GM12878 (cell line): ENCODE data around the gene YEATS2. TPM values are rescaled to one million over a fixed set of nuclear protein-coding genes. Genes with fewer than 3 reads are reported as not detected.
A peak's percentile ranks its signal among the peaks of the same experiment; 100 is the strongest.

ENCODE experiments used
- ATAC-seq: fragments of 200-7000 bp; cut with Tn5 transposase; 3 replicates; pipeline ENCODE4 v1.9.1; 2020; ENCODE audit warnings: mild to moderate bottlenecking, moderate library complexity
- BruUV-seq: library from RNA; stranded (reverse); fragments of 400-500 nt; replicated peaks from 2 replicates; lab custom pipeline; 2021; lab: Mats Ljungman, UMichigan
- CTCF ChIA-PET: fragments of 300-600 bp; sonication (Branson Sonifier 250); formaldehyde crosslinking; extraction: SDS; loops from one replicate; lab custom pipeline; 2021; ENCODE audit warnings: inconsistent platforms; lab: Yijun Ruan, JAX
- POLR2A ChIA-PET: fragments of 350-600 bp; formaldehyde crosslinking; extraction: SDS; loops from one replicate; lab custom pipeline; 2021; ENCODE audit warnings: inconsistent platforms; lab: Charles Lee
- RAD21 ChIA-PET: fragments of 300-600 bp; sonication (Branson Sonifier 250); formaldehyde crosslinking; loops from one replicate; lab custom pipeline; 2023; ENCODE audit warnings: antibody characterized with exemption; ENCODE audit not compliant: unreplicated experiment; lab: Charles Lee
- SMC1A ChIA-PET: fragments of 300-600 bp; sonication (Branson Sonifier 250); formaldehyde crosslinking; loops from one replicate; lab custom pipeline; 2023; ENCODE audit not compliant: unreplicated experiment, uncharacterized antibody; lab: Charles Lee
- DNase-seq: peaks from one replicate; pipeline ENCODE4 v3.0.0-alpha.2; 2011; ENCODE audit warnings: low read depth, low spot score
- FAIRE-seq: peaks from 3 replicates; lab custom pipeline; 2011; peaks lifted over from hg19 to GRCh38; lab: Jason Lieb, UNC
- H2AFZ ChIP-seq: 2 replicates; pipeline ENCODE4 v1.6.0; 2011; ENCODE audit warnings: low read depth, low read length, control low read depth; ENCODE audit not compliant: control insufficient read depth
- H3K27ac ChIP-seq: 2 replicates; pipeline ENCODE4 v1.5.1; 2011; ENCODE audit warnings: control low read depth; ENCODE audit not compliant: control insufficient read depth, insufficient read depth
- H3K27me3 ChIP-seq, 2 experiments: replicated peaks in 1 of 2; 2 replicates each; pipeline versions ENCODE4 v1.6.0 to v1.6.1; 2011; ENCODE audit warnings: low read length in 1 of 2; ENCODE audit not compliant: control insufficient read depth in 2 of 2, insufficient read depth in 2 of 2
- H3K36me3 ChIP-seq, 2 experiments: 2 replicates each; pipeline ENCODE4 v1.5.1; 2011; ENCODE audit warnings: low read length in 1 of 2; ENCODE audit not compliant: control insufficient read depth in 2 of 2, insufficient read depth in 2 of 2
- H3K4me1 ChIP-seq: 2 replicates; pipeline ENCODE4 v1.6.1; 2011; ENCODE audit warnings: mild to moderate bottlenecking, low read length, moderate library complexity, mixed read lengths; ENCODE audit not compliant: control insufficient read depth, insufficient read depth
- H3K4me2 ChIP-seq: 2 replicates; pipeline ENCODE4 v1.6.0; 2011; ENCODE audit warnings: control low read depth; ENCODE audit not compliant: control insufficient read depth, insufficient read depth
- H3K4me3 ChIP-seq: fragments of 200-600 bp; sonication (generic); 2 replicates; pipeline ENCODE4 v1.5.1; 2016
- H3K79me2 ChIP-seq: 2 replicates; pipeline ENCODE4 v1.6.0; 2011; ENCODE audit warnings: low read length; ENCODE audit not compliant: control insufficient read depth, insufficient read depth
- H3K9ac ChIP-seq: 2 replicates; pipeline ENCODE4 v1.8.0; 2011; ENCODE audit warnings: low read length, control low read depth, mixed read lengths; ENCODE audit not compliant: control insufficient read depth, insufficient read depth
- H3K9me3 ChIP-seq: replicated peaks from 3 replicates; pipeline ENCODE4 v1.5.1; 2011; ENCODE audit warnings: mild to moderate bottlenecking, low read length; ENCODE audit not compliant: control insufficient read depth, insufficient read depth
- H4K20me1 ChIP-seq: 2 replicates; pipeline ENCODE4 v1.6.0; 2011; ENCODE audit not compliant: control insufficient read depth, insufficient read depth
- CTCF ChIP-seq, 3 experiments: IDR thresholded peaks in 2 of 3; conservative IDR thresholded peaks in 1 of 3; 2 replicates each; pipeline ENCODE4 v1.5.1; 2011; ENCODE audit warnings: low read depth in 3 of 3, low read length in 3 of 3, mild to moderate bottlenecking in 3 of 3, control low read depth in 2 of 3, moderate library complexity in 2 of 3, inconsistent platforms in 1 of 3, mixed read lengths in 1 of 3; ENCODE audit not compliant: control insufficient read depth in 2 of 3, insufficient read depth in 1 of 3; ENCODE audit errors: extremely low read depth in 1 of 3
- HDGF ChIP-seq: fragments of 450-650 bp; IDR thresholded peaks from 2 replicates; pipeline ENCODE4 v1.6.1; 2016; ENCODE audit warnings: antibody characterized with exemption
- IKZF1 ChIP-seq: fragments of 450-650 bp; conservative IDR thresholded peaks from 2 replicates; pipeline ENCODE4 v1.6.1; 2017; ENCODE audit warnings: antibody characterized with exemption, mild to moderate bottlenecking
- PAX5 ChIP-seq: IDR thresholded peaks from 2 replicates; pipeline ENCODE4 v1.6.1; 2011; ENCODE audit warnings: low read depth, low read length, borderline replicate concordance
- RAD21 ChIP-seq: IDR thresholded peaks from 2 replicates; pipeline ENCODE4 v1.6.1; 2011; ENCODE audit warnings: mild to moderate bottlenecking, low read depth, low read length, moderate library complexity; ENCODE audit not compliant: insufficient read depth
- SIX5 ChIP-seq: IDR thresholded peaks from 2 replicates; pipeline ENCODE4 v1.6.1; 2011; ENCODE audit warnings: mild to moderate bottlenecking, low read depth, low read length, moderate library complexity; ENCODE audit not compliant: severe bottlenecking
- SMARCA5 ChIP-seq: fragments of 450-650 bp; IDR thresholded peaks from 2 replicates; pipeline ENCODE4 v1.6.1; 2017; ENCODE audit warnings: mild to moderate bottlenecking
- SMC3 ChIP-seq: IDR thresholded peaks from 2 replicates; pipeline ENCODE4 v1.6.1; 2011; ENCODE audit warnings: low read length, improper control_type of control experiment, borderline replicate concordance
- WGBS: methylation state at CpG from one replicate; pipeline ENCODE4 v1.1.6; 2016; ENCODE audit warnings: low lambda C conversion rate; ENCODE audit not compliant: insufficient replicate concordance, insufficient coverage; ENCODE audit errors: missing lambda C conversion rate; 5-methylcytosine and 5-hydroxymethylcytosine counted together
- in situ Hi-C: fragments of 300-500 bp; cut with MboI; formaldehyde crosslinking; loops from 9 replicates; pipeline ENCODE4 v1.14.3; 2018; ENCODE audit warnings: mixed read lengths
- intact Hi-C: fragments of 100-400 bp; cut with micrococcal nuclease; formaldehyde crosslinking; loops from one replicate; pipeline ENCODE4 v1.14.2; 2022; ENCODE audit not compliant: unreplicated experiment
- polyA plus RNA-seq, 11 experiments: library from polyadenylated mRNA; depleted of rRNA in 4 of 11; unstranded in 6 of 11; stranded (reverse) in 5 of 11; fragments of >200 nt; fragmentation: Nextera tagmentation in 4 of 11; fragmentation: Illumina TruSeq in 1 of 11; extraction: Ambion mirVana in 4 of 11; extraction: Trizol in 1 of 11; gene quantifications; 1 replicate in 1 of 11; 2 replicates in 10 of 11; pipeline versions ENCODE4 v1.2.1 to v1.2.3, GENCODE V29; 2011 to 2016; ENCODE audit warnings: inconsistent platforms in 2 of 11, missing spikeins in 2 of 11, low read depth in 1 of 11
- total RNA-seq, 4 experiments: library from RNA; depleted of rRNA in 3 of 4; stranded (reverse); fragments of >200 nt in 3 of 4; fragmentation: Illumina TruSeq in 1 of 4; extraction: Trizol in 1 of 4; gene quantifications; 2 replicates each; pipeline versions ENCODE4 v1.2.1 to v1.2.3, GENCODE V29; 2013 to 2021

Gene YEATS2
- total and polyA plus RNA-seq, 10 of the 15 experiments (the other 5 are each of a cell fraction or from before 2014, with no cell fraction given) = 1.9 to 65.3 (median 25.8) TPM

- CTCF ChIA-PET = interaction anchor here (0.6 to 6.5 kb wide), 46 partner anchors 8 to 383 kb away, joined by 3 to 71 read pairs (median 4); no protein-coding TSS in a partner anchor
- BruUV-seq = no TSS peak
- POLR2A ChIA-PET = interaction anchor here (1.2 kb wide), 1 partner anchor 298 kb away, joined by 3 read pairs; no protein-coding TSS in a partner anchor
- Histone ChIP-seq H3K27me3 (no peaks in the 10 kb centered on the region), H3K9me3 (no peaks in the 10 kb centered on the region), H4K20me1 (no peaks in the 10 kb centered on the region), H2AFZ (no peak overlapping the region), H3K4me2 (no peak overlapping the region), H3K36me3 (peaks cover 0 to 14% of the 10 kb centered on the region in 2 experiments; a peak in 3 of 4 replicates), H3K4me1 (no peaks in the 10 kb centered on the region), H3K4me3 (no peak overlapping the region), H3K9ac (no peak overlapping the region), H3K79me2 (no peaks in the 10 kb centered on the region), H3K27ac (no peak overlapping the region)
- in situ Hi-C loops = loop anchor here (5.0 kb wide), 1 partner anchor 300 kb away; no protein-coding TSS in a partner anchor
- RAD21 ChIA-PET = interaction anchor here (0.6 to 2.6 kb wide), 16 partner anchors 9 to 383 kb away, joined by 3 to 35 read pairs (median 4); partner anchors contain the start of gene PARL
- SMC1A ChIA-PET = interaction anchor here (0.7 to 4.4 kb wide), 19 partner anchors 9 to 385 kb away, joined by 3 to 50 read pairs (median 4); partner anchors contain the start of gene YEATS2
- intact Hi-C loops = loop anchor here (1.0 to 10.0 kb wide), 4 partner anchors 214 to 642 kb away; no protein-coding TSS in a partner anchor
- FAIRE-seq = no peak
- no peak for DNase-seq
- peak; percentile 42; the same call in 1 of the 2 replicates for TF ChIP-seq IKZF1
- TF ChIP-seq PAX5 = no peak
- TF ChIP-seq SIX5 = peak; percentile 16
- peak; percentile 67 to 82 (median 79) for TF ChIP-seq CTCF (IDR thresholded peaks at IDR 0.05 in 2 of 3, conservative IDR thresholded peaks at IDR 0.05 in 1 of 3; ENCODE audit: control insufficient read depth in 2 of 3, extremely low read depth in 1 of 3, insufficient read depth in 1 of 3, low read depth in 3 of 3, low read length in 3 of 3)
- TF ChIP-seq HDGF = no peak
- peak; percentile 89 for TF ChIP-seq RAD21
- TF ChIP-seq SMC3 = peak; percentile 83
- TF ChIP-seq SMARCA5 = 0 out of 2 replicates have a peak, but pooled peaks have one; percentile 48
- 32% methylated on average over 7 of the region's 9 CpGs for WGBS
- ATAC-seq = peak; percentile 99
Observed at GRCh38 chr3:183766745-183767606, 69.4 kb downstream of the YEATS2 start.
